Epithelial cell of esophagus (primary cell): ENCODE results near the gene GLIS1.

Source experiments
- DNase-seq: peaks from one replicate; pipeline ENCODE4 v3.0.0; 2010; ENCODE audit warnings: low read depth
- H3K4me3 ChIP-seq: 2 replicates; pipeline ENCODE4 v1.5.1; 2011; ENCODE audit warnings: mild to moderate bottlenecking, low read length, control low read depth
- CTCF ChIP-seq: IDR thresholded peaks from 2 replicates; pipeline ENCODE4 v1.5.1; 2011; ENCODE audit warnings: low read depth, mild to moderate bottlenecking, low read length, control low read depth, inconsistent platforms; ENCODE audit not compliant: insufficient read depth; ENCODE audit errors: missing control alignments

Gene GLIS1

GRCh38 chr1:53592521-53592982, 146.4 kb downstream of the GLIS1 start:
- TF ChIP-seq CTCF, result peak; percentile 33
- no peak overlapping the region for H3K4me3 ChIP-seq
- DNase-seq, result peak; percentile 36

GRCh38 chr1:53591924-53592323, 147.0 kb downstream of the GLIS1 start:
- no peak for DNase-seq
- no peak overlapping the region for H3K4me3 ChIP-seq
- TF ChIP-seq CTCF, result no peak

- no peak for TF ChIP-seq CTCF
- no peak for DNase-seq
- no peak overlapping the region for H3K4me3 ChIP-seq
Observed at GRCh38 chr1:53590531-53591515, 148.1 kb downstream of the GLIS1 start.

GRCh38 chr1:53590104-53590503, 148.9 kb downstream of the GLIS1 start:
- DNase-seq, result no peak
- no peak for TF ChIP-seq CTCF
- no peak overlapping the region for H3K4me3 ChIP-seq

GRCh38 chr1:53589043-53589887, 149.7 kb downstream of the GLIS1 start:
- TF ChIP-seq CTCF, result no peak
- DNase-seq, result no peak
- no peak overlapping the region for H3K4me3 ChIP-seq

GRCh38 chr1:53588053-53588779, 150.7 kb downstream of the GLIS1 start:
- no peak for TF ChIP-seq CTCF
- no peak for DNase-seq
- no peak overlapping the region for H3K4me3 ChIP-seq
